IPS DF 19.7 (cell line): ENCODE results near the gene TMEM151B.
"Not testable (repeated sequence)": the region's sequence is repeated elsewhere in the genome, so short reads cannot be mapped to it uniquely, and the experiment has no call there.

Source experiments
- DNase-seq: peaks from one replicate; pipeline ENCODE4 v3.0.0-alpha.2; 2013; ENCODE audit warnings: low read depth, low spot score

TMEM151B gene

DNA sequence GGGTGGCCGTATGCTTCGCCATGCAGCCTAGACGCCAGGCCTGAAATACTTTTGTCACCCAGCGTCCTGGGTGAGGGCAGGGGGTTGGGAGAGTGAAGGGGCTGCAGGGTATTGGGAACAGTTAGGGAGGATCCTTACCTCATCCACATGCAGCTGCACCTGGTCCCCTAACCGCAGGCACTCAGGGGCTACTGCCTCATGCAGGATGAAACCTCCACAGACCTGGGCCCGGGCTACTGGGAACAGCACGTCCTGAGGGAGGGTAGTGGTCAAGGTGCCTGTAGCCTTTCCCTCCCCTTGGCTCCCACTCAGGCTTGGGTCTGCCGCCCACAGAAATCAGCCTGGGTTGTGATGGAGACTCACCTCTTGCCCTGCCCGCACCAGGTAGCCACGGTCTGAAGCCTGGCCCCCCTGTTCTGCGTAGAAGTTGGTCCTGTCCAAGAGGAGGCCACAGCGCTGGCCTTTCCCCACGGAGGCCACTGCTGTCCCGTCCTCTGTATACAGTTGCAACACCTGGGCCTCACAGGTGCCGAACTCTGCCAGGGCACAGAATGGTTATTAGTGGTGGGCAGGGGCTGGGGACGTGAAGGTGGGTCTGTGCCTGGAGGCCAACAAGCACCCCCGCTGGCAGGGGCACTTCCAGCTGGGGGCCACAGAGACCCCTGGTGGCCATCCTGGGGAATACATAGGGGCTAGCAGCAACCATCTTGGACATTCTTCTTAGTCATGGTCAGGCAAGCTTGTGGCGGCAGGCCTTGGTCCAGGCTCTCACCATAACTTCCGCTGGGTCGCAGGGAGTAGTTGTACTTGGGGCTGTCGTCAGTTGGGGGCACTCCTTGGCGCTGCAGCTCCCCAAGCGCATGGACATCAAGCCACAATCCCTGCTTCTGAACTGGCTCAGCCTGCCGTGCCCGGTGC, 34.3 kb downstream of the TMEM151B start:
- DNase-seq = no peak

DNA sequence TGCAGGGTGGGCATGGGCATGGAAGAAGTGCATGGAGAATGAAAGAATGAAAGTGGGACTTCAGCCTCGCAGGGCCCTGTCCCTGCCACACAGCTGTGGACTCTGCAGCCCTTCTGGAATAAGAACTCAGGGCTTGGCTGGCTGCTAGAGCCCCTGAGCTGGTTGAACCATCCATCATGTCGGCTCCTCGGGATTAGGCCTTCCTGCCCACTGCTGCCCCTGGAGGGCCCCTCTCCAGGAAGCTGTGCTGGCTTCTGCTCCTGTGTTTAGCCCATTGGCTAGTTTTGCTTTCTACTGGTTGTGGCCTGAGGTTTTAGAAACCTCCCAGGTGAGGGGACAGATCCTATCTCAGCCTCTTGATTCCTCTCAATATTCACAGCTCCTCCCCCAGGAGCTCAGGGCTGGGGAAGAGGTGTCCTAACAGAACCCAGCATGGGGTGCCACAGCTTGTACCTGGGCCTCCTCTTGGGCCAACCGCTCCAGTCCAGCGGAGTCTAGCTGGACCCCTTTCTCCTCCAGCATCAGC, 35.0 kb downstream of the TMEM151B start:
- no peak for DNase-seq

DNA sequence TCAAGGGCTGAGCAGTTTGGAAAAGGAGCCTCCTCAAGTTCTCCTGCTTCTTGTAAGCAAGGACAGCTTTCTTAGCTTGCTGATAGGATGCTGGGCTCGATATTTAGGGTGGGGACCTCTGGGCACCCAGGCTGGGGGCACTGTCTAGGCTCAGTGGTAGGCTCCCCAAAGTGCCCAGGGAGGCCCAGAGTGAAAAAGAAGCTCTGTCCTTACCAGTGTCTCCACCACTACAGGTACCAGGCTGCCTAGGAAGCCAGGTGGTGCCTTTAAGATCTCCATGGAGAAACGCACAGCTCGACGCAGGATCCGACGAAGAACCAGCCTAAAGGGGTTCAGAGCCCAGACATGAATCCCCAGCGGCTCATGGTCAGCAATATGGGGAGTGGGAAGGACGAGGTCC, 36.5 kb downstream of the TMEM151B start:
- no peak for DNase-seq

DNA sequence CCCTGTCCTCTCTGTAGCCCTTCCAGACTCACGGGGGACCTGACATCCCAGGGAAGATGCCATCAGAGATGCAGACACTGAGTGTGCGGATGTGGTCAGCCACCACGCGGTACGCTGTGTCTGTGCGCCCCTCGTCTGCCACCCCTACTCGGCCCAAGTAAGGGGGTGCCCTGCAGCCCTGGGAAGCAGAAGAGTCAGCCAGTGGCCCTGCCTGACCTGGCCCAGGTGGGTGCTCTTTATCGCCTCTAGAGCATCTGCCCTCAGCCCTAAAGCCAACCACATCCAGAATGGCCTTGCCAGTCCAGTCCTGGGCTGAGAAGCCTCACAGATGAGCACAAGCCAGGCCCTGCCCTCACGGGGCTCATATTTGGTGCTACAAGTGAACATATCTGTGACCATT, 37.0 kb downstream of the TMEM151B start:
- no peak for DNase-seq

DNA sequence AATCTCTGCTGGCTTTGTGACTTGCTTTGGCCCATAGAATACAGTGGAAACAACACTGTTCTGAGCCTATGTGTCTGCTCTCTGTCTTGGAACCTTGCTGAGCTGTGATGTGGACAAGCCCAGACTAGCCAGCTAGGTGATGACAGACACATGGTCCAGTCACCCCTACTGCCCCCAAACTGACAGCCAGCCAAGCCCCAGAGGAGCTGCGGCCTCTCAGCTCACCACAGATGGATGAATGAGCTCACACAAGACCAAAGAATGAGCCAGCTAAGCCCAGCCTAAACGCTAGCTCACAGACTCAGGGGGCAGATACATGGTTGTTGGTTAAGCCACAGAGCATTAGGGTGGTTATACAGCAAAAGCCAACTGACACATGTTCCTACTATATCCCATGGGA, 38.8 kb downstream of the TMEM151B start:
- no peak for DNase-seq

- no peak for DNase-seq
These were observed 39.4 kb downstream of the TMEM151B start for GRCh38 chr6:44309631-44310030.

- no peak for DNase-seq
These were observed 40.0 kb downstream of the TMEM151B start for GRCh38 chr6:44310241-44310640.

DNA sequence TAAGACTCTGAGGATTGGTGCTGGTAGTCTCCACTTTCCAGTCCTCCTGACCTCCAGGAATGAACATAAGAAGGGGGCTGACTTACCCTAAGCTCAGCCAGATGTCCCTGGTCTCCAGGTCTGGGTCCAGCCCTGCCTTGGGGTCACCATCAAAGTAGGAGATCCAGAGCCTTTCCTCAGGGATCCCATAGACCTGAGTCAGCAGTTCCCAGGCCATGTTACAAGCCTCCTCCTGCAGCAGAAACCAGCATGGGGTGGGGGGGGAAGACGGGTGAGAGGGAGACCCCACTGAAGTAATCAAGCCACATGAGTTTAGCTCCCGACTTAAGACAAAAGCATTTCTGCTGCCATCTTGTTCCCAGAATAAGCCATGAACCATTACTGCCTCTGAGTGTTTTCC, 41.1 kb downstream of the TMEM151B start:
- no peak for DNase-seq

GRCh38 chr6:44311767-44312166, 41.5 kb downstream of the TMEM151B start:
- no peak for DNase-seq

DNA sequence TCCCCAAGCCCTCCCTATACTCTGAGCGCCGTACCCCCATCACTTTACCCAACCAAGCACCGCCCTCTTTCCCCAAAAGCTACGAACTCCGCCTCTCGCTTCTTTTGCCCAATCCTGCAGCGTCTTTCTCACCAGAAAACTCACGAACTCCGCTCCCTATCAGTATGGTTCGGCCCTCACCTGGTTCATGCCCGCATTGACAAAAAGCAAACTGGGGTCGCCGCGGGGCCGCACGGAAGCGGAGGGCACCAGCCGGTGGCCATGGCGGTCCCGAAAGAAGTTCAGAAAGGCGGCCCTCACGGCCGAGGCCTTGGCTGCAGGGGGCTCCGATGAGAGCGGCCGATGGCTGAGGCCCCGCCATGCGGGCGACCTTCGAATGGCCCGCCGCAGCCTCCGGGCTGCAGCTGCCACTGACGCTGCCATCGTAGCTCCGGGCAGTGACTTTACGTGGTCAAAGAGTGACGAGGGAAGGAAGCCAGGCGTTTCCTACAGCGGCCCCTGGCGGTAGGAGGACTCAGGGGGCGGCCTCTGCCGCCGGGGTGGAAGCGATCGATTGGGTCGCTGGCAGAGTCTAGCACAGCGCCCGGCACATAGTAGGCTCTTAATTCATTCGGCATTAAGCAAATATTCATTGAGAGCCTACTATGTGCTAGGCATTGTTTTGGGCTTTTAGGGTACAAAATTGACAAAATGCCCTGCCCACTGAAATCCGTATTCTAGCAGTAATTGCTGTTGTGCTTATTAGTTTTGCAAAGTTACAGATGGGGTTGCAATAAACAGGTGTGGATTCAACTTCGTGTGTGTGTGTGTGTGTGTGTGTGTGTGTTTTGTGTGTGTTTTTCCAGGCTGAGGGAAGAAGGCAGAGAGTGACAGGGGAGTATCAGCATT, 42.9 kb downstream of the TMEM151B start, which contains the start of gene AARS2:
TSS of gene AARS2 (minus strand) at position 447 of the 888 bp plus-strand sequence. CDS start at position 423, 24 bp downstream.
- peak; percentile 67 for DNase-seq

GRCh38 chr6:44314657-44315056, 44.4 kb downstream of the TMEM151B start:
- DNase-seq = not testable (repeated sequence)

DNA sequence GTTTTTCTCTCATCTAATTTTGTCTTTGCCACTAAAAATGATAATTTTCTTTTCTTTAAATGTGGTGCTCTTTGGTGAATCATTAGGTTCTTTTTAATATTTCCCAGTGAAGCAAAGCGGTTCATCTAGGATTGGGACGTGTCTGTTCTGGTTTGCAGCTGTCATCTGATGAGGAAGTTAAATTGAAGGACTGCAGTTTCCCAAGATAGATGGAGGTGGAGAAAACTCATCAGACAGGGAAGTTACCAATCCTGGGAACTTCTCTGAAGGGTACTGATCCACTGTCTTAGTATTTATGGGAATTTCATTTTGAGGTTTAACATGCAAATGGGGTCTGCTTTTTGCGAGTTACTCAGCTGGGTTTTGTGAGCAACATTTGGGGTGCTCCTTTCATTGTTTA, 45.3 kb downstream of the TMEM151B start:
- DNase-seq = no peak

GRCh38 chr6:44315951-44316350, 45.7 kb downstream of the TMEM151B start:
- DNase-seq = no peak

- DNase-seq = no peak
These were observed 46.2 kb downstream of the TMEM151B start for GRCh38 chr6:44316481-44316880.

GRCh38 chr6:44317136-44317631, 46.9 kb downstream of the TMEM151B start:
- DNase-seq = not testable (repeated sequence)

- DNase-seq = no peak
These were observed 51.0 kb downstream of the TMEM151B start for GRCh38 chr6:44321210-44321609.

GRCh38 chr6:44327096-44327495, 56.8 kb downstream of the TMEM151B start:
- no peak for DNase-seq

DNA sequence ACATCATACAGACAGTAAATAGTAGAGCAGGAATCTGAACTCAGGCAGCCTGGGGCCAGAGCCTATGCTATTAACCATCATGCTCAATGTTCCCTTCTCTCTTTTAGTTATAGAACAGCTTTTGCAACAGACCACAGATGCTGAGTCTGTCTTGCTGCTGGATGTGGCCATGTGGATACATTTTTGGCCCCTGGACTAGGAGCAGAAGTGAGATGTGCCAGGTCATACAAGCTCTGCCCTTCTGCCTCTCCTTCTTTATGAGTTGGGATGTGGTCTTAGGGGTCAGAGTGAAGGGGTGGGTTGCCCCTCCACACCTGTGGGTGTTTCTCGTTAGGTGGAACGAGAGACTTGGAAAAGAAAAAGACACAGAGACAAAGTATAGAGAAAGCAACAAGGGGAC, 57.5 kb downstream of the TMEM151B start:
- DNase-seq = no peak

DNA sequence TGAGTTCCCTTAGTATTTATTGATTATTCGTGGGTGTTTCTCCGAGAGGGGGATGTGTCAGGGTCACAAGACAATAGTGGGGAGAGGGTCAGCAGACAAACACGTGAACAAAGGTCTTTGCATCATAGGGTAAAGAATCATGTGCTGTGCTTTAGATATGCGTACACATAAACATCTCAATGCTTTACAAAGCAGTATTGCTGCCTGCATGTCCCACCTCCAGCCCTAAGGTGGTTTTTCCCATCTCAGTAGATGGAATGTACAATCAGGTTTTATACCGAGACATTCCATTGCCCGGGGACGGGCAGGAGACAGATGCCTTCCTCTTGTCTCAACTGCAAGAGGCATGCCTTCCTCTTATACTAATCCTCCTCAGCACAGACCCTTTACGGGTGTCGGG, 58.0 kb downstream of the TMEM151B start:
- DNase-seq = not testable (repeated sequence)

DNA sequence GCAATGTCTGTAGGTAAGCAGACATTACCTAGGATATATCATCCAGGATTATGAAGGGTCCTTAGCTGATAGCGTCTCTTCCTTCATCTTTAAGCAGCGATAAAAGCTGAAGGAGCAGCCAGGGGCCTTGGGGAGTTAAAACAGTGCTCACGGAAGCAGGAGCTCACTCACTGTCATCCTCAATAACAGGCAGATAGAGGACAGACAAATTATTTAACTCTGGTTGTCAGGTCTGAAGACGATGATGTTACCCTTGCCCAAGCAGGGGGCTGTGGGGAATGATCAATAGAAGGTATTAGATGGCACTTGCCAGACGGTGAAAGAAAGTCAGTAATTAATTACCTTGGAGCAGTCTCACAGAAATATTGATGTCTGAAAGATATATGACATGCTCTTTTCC, 59.6 kb downstream of the TMEM151B start:
- DNase-seq = no peak

- DNase-seq = no peak
These were observed 62.3 kb downstream of the TMEM151B start for GRCh38 chr6:44332585-44332984.
